Skin of body (tissue), 2 donors: ENCODE data around the gene KRT33A. TPM values are rescaled to one million over a fixed set of nuclear protein-coding genes. Genes with fewer than 3 reads are reported as not detected.

Source experiments
- DNase-seq: peaks from one replicate; lab custom pipeline; 2025; lab: John Stamatoyannopoulos, UW
- total RNA-seq: library from RNA; depleted of rRNA; stranded (reverse); fragments of >200 nt; gene quantifications from one replicate; pipeline ENCODE4 v1.2.3, GENCODE V29; 2014

Gene KRT33A
- total RNA-seq, 1 donor from 2014 or later, result 22.0 TPM

GRCh38 chr17:41329279-41329948 lies 21.2 kb downstream of the KRT33A start:
- DNase-seq, result no peak

GRCh38 chr17:41328207-41328606 lies 22.4 kb downstream of the KRT33A start:
- no peak for DNase-seq

DNA sequence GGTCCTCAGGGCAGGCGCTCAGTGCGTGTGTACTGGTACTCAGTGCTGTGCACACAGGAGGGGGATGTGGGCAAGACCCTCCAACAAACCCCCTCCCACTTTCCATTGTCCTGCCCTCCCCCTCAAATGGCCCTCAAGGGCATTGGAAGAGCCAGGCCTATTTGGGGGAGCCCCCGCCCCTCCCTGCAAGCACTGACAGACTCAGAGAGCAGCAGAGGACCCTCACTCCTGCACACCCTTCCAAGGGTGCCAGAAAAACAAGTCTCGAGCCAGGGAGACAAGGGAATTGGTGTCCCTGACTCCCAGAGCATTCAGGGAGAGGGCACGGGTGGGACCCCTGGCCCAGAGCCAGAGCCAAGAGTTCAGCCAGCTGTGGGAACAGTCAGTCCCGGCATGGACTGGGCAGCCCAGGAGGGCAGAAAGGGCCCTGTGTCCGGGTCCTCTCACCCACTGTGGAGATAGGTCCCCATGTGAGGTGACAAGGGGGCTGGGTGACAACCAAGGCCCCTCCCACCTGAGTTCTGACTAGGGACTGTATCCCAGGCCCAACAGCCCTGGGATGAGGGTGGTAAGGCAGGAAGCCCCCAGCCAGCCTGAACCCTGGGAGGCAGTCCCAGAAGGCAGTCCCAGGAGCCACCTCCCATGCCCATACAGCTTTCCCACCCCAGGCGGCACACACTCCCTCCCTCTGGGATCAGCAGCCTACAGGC lies 23.1 kb downstream of the KRT33A start:
- DNase-seq, result no peak

GRCh38 chr17:41326173-41327145 lies 24.2 kb downstream of the KRT33A start:
- DNase-seq, result no peak

DNA sequence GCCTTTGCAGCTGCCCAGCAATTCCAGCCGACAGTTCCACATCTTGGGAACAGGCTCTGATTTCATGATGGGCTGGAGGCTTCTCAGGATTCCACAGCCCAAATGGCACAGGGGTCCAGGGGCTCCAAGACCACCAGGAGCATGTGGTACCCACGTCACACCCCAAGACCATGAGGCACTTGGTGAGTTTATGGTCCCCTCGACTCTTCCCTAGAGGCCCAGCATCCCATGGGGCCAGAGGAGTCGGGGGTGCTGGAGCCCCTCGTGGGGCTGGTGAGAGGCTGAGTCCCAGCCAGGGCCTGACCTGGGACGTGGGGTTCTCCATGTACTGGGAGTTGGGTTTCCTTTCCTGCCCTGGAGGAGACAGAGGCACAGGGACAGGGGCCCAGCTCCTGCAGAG lies 25.0 kb downstream of the KRT33A start:
- no peak for DNase-seq

- no peak for DNase-seq
Observed at GRCh38 chr17:41325126-41325525, 25.5 kb downstream of the KRT33A start.

GRCh38 chr17:41324180-41325075 lies 26.2 kb downstream of the KRT33A start:
- no peak for DNase-seq

DNA sequence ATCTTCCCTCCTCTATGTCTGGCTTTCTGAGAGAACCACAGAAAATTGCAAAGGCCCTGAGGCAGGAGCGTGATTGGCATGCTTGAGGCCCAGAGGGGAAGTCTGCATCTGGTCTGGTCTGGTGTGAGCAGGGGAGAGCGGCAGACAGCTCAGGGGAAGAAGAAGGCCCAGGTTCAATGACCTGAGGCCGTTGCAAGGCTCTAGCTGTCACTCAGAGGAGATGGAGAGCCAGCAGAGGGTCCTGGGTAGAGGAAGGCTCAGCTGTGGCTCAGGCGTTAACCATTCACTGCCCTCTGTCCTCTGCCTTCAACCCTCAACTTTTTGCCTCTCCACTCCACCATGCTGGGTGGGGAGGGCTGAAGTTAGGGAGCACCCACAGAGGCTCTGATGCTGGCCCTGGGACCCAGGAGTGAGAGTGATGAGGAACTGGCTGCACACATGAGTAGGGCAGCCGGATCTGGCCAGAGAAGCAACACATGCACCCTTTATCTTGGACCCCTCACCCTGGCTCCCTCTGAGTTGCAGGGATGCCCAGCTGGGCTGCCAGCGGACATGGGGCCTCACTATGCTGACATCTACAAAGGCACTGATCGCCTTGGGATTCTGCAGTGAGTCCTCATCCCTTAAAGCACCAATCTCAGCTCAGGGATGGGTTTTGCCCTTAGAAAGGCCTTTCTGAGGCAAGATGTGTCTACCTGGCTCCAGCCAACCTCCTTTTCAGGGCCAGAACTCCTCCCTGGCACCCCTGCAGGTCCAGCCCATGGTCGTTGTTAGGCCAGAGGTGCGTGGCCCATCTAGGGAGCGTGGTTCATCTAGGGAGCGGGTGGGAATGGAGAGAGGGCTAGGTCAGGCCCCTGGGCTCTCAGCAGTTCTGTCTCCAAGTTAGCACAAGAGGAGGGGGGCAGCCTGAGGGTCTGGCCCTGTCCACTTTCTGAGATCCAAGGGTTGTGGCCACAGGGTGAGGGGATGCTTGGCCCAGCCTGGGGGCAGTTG lies 27.4 kb downstream of the KRT33A start:
- no peak for DNase-seq

- peak; percentile 16 for DNase-seq
Observed at GRCh38 chr17:41322094-41322902, 28.3 kb downstream of the KRT33A start.

- no peak for DNase-seq
Observed at GRCh38 chr17:41318231-41318630, 32.4 kb downstream of the KRT33A start.

DNA sequence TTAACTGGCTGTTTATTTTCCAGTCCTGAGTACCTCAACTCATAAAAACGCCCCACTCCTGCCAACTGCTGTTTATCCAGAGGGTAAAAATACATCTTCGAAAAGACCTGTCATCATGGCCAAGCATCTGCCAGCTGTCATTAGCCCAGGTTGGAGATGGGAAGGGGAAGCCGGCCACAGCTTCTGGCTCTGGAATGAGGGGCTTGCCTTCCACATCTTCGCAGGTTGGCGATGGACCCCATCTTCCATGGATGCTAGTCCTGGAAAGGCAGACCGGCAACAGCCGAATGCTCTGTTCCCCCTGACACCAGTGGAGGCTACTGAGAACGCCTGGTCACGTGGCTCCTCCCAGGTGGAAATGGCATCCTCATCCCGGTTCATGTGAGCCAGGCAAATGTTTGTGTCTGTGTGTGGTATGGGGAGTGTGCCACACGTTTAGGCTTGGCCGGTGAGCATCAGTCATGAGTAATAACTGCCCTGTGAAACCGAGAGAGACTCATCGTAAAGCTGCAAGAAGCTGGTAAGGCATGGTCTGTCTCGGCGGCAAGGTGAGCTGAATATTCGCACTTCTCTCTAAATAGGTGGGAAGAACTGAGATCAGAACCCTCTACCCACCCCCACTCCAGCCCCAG lies 34.7 kb downstream of the KRT33A start:
- DNase-seq, result no peak

DNA sequence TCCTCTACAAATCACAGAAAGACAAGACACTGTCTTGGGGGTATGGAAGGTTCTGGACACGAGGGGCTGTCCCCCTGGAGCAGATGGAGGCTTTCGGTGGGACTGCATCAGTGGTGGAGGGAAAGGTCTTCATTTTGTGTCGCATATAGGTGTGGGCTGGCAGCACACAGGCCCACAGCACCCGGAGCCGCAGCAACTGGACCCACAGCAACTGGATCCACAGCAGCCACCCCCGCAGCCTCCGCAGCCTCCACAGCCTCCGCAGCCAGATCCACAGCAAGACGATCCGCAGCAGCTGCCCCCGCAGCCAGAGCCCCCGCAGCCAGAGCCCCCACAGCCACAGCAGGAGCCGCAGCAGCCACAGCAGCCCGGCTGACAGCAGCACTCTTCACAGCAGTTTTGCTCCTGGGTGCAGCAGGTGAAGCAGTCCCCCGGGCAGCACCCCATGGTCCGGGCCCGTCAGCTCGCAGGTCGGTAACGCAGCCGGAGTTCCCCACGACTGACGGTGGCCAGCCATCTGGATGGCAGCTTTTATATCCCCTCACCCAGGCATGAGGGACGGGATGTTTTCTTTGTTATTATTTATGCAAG lies 35.3 kb downstream of the KRT33A start, which contains the start of gene KRTAP17-1:
Gene KRTAP17-1, minus strand, starts transcription at position 507 of the 591 bp plus-strand sequence. Its CDS starts 60 bp downstream, at position 447.
- DNase-seq, result no peak

- no peak for DNase-seq
Observed at GRCh38 chr17:41311111-41311510, 39.5 kb downstream of the KRT33A start.

DNA sequence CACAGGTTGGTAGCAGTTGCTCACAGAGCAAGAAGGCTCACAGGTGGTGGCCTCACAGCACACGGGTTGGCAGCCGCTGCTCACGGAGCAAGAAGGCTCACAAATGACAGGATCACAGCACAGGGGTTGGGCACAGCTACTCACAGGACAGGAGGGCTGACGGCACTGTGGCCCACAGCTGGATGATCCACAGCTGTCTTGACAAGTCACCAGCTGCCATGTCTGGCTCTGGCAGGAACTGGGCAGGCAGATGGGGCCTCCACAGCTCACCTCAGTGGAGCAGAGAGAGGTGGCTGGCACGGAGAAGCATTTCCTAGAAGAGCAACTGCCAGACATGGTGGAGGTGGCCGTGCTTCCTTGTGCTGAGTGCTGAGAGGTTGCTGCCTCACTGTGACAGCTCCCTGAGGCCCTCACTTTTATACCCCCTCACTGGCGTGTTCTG lies 41.7 kb downstream of the KRT33A start, which contains the start of gene KRTAP16-1:
Gene KRTAP16-1, minus strand, starts transcription at position 392 of the 442 bp plus-strand sequence. Its CDS starts 56 bp downstream, at position 336.
- no peak for DNase-seq

- DNase-seq, result no peak
Observed at GRCh38 chr17:41308251-41308917, 42.2 kb downstream of the KRT33A start.

DNA sequence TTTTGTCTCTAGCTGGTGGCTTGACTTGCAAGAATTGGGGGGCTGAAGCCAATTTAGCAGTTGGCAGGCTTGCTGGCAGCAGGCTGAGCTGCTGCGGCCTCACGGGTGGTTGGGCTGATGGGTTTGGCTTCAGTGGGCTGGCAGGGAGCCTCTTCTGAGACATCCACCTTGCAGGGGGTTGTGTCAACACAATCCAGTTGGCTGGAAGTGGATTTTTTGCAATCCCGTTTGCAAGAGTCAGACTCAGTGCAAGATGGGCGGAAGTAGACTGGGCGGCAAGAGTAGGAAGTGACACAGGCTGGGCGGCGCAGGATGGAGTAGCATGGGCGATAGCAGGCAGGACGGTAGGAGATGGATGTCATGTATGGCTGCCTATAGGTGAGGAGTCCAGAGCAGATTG lies 43.0 kb downstream of the KRT33A start:
- DNase-seq, result no peak

DNA sequence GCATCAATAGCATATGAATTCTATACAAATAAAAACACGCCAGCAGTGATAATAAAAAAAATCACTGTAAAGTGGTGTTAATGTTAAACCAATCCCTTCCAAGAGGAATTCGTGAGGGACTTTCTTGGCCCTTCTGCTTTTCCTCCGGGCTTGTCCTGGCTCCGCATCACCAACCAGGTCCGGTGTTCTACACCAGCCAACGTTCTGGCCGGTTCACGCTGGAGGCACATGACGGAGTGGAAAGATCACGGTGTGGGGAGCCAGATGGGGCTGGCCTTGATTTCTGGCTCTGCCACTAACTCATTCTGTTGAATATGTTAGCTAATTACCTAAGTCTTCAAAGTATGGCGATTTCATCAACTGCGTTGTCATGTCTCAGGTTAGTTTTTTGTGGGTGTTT lies 46.5 kb downstream of the KRT33A start:
- no peak for DNase-seq
